ENCODE measurements around the gene UQCC2.

Gene UQCC2

GRCh38 chr6:33651403-33651802, 60.1 kb downstream of the UQCC2 start:
- DNase-seq (ENCODE audit: low spot score): no peak
